ENCODE measurements around the gene PRSS2.
A peak's percentile ranks its signal among the peaks of the same experiment; 100 is the strongest.

DNA sequence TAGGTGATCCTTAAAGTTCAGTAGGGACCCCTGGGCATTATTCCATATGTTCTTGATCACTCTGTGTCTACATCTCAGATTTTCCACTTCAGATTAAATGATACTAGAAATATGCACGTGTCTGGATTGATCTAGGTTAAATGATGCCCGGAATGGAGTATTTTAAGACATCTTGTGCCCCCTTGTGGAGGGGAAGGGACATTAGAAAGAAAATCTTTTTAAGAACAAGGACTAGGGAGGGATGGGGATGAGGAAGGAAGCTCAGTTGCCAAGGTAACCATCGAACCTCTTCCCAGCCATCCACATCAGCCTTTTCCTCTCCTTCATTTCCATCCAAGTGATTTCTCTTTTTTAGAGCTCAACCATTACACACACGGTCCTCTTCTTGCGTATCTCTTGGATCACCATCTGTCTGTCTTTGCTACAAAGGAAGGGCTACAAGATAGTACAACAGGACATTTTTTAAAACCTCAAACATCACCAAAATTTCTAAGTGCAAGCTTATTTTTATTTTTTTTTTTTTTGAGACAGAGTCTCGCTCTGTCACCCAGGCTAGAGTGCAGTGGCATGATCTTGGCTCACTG lies 40.5 kb downstream of the PRSS2 start:
- TF ChIP-seq EZH2phosphoT487 (IDR thresholded peaks at IDR 0.05; ENCODE audit: borderline replicate concordance, low read length), result no peak
- TF ChIP-seq CTCF (conservative IDR thresholded peaks at IDR 0.05; ENCODE audit: low read depth, low read length), result peak; percentile 84
